Stomach (tissue), 9 donors: ENCODE data around the gene VSTM4. TPM values are rescaled to one million over a fixed set of nuclear protein-coding genes. Genes with fewer than 3 reads are reported as not detected.

Experiments used
- DNase-seq, 2 donors: peaks; one replicate each; pipeline versions ENCODE4 v3.0.0 to v3.0.0-alpha.2; 2013 to 2019
- H3K27ac ChIP-seq, 5 donors: fragments of 200-600 bp in 4 of 5; sonication (generic) in 4 of 5; one replicate each; pipeline ENCODE4 v1.5.1; 2013 to 2019; ENCODE audit warnings: mild to moderate bottlenecking in 1 of 5, moderate library complexity in 1 of 5
- H3K27me3 ChIP-seq, 3 donors: fragments of 200-600 bp; sonication (generic); one replicate each; pipeline ENCODE4 v1.5.1; 2017 to 2019; ENCODE audit warnings: mixed run types in 1 of 3
- H3K36me3 ChIP-seq, 4 donors: fragments of 200-600 bp; sonication (generic); 1 replicate in 3 of 4; 2 replicates in 1 of 4; pipeline ENCODE4 v1.5.1; 2016 to 2019
- H3K4me1 ChIP-seq, 4 donors: fragments of 200-600 bp; sonication (generic); one replicate each; pipeline ENCODE4 v1.5.1; 2016 to 2019
- H3K4me3 ChIP-seq, 4 donors: fragments of 200-600 bp; sonication (generic) in 3 of 4; one replicate each; pipeline ENCODE4 v1.5.1; 2016 to 2019; ENCODE audit warnings: mild to moderate bottlenecking in 1 of 4
- H3K9me3 ChIP-seq, 4 donors: fragments of 200-600 bp; sonication (generic); one replicate each; pipeline ENCODE4 v1.5.1; 2016 to 2019
- EP300 ChIP-seq: sonication (generic); formaldehyde crosslinking; IDR thresholded peaks from one replicate; pipeline ENCODE4 v1.6.1; 2017; ENCODE audit warnings: antibody characterized with exemption
- POLR2A ChIP-seq, 4 donors: fragments of 450-650 bp; IDR thresholded peaks; one replicate each; pipeline ENCODE4 v1.6.1; 2016; ENCODE audit warnings: antibody characterized with exemption in 4 of 4, control low read depth in 2 of 4, mild to moderate bottlenecking in 1 of 4, moderate library complexity in 1 of 4
- POLR2AphosphoS5 ChIP-seq, 3 donors: sonication (generic); formaldehyde crosslinking; IDR thresholded peaks; one replicate each; pipeline ENCODE4 v1.6.1; 2016; ENCODE audit warnings: antibody characterized with exemption in 3 of 3
- WGBS, 5 donors: extraction: QIAGEN DNeasy Blood & Tissue Kit in 3 of 5; methylation state at CpG; one replicate each; pipeline versions ENCODE4 v1.1.5 to v1.1.7; 2013 to 2018; 5-methylcytosine and 5-hydroxymethylcytosine counted together
- intact Hi-C: fragments of 100-400 bp; cut with DNase I; formaldehyde crosslinking; loops from one replicate; pipeline ENCODE4 v1.15.1; 2023; ENCODE audit warnings: low total_unique reads
- polyA plus RNA-seq, 3 donors: library from polyadenylated mRNA; stranded (reverse); fragments of 200-250 nt; gene quantifications; one replicate each; pipeline ENCODE4 v1.2.3, GENCODE V29; 2013
- total RNA-seq, 5 donors: library from RNA; depleted of rRNA; stranded (reverse); fragments of >200 nt; gene quantifications; one replicate each; pipeline versions ENCODE4 v1.1.0 to v1.2.3, GENCODE V29; 2014 to 2016
- TF ChIP-seq, protein P1 (sequence below), 7 experiments: fragments of 450-650 bp in 4 of 7; fragments of 200-600 bp in 3 of 7; sonication (generic) in 3 of 7; IDR thresholded peaks; one replicate each; pipeline ENCODE4 v1.5.1; 2016 to 2019; ENCODE audit warnings: antibody characterized with exemption in 7 of 7, control low read depth in 2 of 7, mild to moderate bottlenecking in 1 of 7
- donor health status: healthy with polysubstance abuse.
- donor health status: Bipolar disorder and iron deficiency.
- donor health status: healthy.

The VSTM4 gene
- total and polyA plus RNA-seq, 8 donors, result 0.58 to 23.1 (median 3.0) TPM

DNA sequence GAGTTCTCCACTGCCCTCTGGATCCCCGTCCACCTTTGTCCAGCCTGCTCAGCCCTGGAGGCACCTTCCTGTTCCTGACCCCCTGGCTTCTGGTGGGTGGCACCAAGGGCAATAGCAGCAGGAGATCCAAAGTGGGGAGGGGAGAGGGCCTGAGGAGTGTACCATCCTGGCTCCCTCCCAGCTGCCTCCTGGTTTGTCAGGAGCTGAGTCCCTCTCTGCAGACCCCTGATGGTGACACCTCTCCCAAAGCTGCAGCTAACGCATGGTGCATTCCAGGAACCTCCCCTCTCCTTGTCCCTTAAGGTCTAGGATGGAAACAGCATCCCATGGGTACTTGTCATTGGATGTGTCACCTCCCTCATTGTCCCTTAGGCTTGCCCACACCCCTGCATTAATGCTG is 39.6 kb downstream of the VSTM4 start:
- no peaks in the 10 kb centered on the region for H3K27me3 ChIP-seq
- WGBS, 5 donors, result 80 to 88% (median 83%) methylated on average over 1 to 2 of the region's 2 CpGs
- peaks cover 0 to 30% (median 11%) of the 10 kb centered on the region in 4 donors for H3K4me1 ChIP-seq
- no peak overlapping the region for H3K4me3 ChIP-seq
- intact Hi-C loops, result no loop called here
- TF ChIP-seq POLR2AphosphoS5 (IDR thresholded peaks at IDR 0.05), result no peak
- no peak for TF ChIP-seq POLR2A (IDR thresholded peaks at IDR 0.05)
- TF ChIP-seq, protein P1, sequence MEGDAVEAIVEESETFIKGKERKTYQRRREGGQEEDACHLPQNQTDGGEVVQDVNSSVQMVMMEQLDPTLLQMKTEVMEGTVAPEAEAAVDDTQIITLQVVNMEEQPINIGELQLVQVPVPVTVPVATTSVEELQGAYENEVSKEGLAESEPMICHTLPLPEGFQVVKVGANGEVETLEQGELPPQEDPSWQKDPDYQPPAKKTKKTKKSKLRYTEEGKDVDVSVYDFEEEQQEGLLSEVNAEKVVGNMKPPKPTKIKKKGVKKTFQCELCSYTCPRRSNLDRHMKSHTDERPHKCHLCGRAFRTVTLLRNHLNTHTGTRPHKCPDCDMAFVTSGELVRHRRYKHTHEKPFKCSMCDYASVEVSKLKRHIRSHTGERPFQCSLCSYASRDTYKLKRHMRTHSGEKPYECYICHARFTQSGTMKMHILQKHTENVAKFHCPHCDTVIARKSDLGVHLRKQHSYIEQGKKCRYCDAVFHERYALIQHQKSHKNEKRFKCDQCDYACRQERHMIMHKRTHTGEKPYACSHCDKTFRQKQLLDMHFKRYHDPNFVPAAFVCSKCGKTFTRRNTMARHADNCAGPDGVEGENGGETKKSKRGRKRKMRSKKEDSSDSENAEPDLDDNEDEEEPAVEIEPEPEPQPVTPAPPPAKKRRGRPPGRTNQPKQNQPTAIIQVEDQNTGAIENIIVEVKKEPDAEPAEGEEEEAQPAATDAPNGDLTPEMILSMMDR (IDR thresholded peaks at IDR 0.05), result no peak
- no peak for TF ChIP-seq EP300
- H3K27ac ChIP-seq, result no peak overlapping the region
- H3K36me3 ChIP-seq, result peaks cover 0 to 31% (median 15%) of the 10 kb centered on the region in 4 donors
- no peaks in the 10 kb centered on the region for H3K9me3 ChIP-seq
- DNase-seq, result no peak

DNA sequence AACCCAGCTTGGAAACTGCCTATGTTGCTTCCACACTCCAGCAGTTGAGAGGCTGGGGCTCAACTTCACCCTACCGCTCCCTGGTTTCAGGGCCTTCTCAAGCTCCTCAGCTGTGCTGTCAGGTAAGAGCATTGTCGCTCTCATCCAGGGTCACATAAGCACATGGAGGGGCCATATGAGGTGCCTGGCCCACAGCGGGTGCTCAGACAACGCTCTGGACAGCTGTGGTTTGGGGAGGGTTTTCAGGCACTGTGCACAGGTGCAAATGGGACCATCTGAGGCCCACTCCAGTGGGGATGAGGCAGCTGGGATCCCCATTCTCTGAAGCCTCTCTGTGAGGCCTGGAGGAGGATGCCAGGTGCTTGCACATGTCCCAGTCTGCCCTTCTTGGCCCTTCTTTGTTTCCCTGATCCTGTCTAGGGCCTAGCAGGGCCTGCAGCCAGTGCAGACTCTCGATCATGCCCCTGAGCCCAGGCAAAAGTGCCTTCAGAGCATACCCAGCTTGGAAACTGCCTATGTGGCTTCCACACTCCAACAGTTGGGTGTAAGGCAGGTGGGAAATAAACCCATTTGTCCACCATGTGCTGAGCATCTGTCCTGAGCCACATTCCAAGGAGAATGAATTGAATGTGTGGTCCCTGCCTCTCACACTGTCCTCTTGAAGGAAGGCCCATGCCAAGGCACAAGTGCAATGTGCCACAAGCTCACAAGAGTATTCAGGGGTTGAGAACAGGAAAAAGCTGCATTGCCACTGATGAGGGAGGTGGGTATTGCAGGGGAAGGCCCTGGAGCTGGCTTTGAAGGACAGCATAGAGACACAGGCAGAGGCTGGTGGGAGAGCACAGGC is 40.3 kb downstream of the VSTM4 start:
- TF ChIP-seq POLR2A (IDR thresholded peaks at IDR 0.05) (no peak), POLR2AphosphoS5 (IDR thresholded peaks at IDR 0.05) (no peak), EP300 (no peak)
- TF ChIP-seq, protein P1 (IDR thresholded peaks at IDR 0.05), result no peak
- no peaks in the 10 kb centered on the region for H3K9me3 ChIP-seq
- intact Hi-C loops, result no loop called here
- no peak for DNase-seq
- H3K4me3 ChIP-seq, result no peak overlapping the region
- H3K36me3 ChIP-seq, result peaks cover 0 to 31% (median 15%) of the 10 kb centered on the region in 4 donors
- no peak overlapping the region for H3K27ac ChIP-seq
- no peaks in the 10 kb centered on the region for H3K27me3 ChIP-seq
- WGBS, 5 donors, result 72 to 93% (median 89%) methylated on average over 2 to 5 of the region's 5 CpGs
- H3K4me1 ChIP-seq, result peaks cover 0 to 25% (median 6%) of the 10 kb centered on the region in 4 donors

DNA sequence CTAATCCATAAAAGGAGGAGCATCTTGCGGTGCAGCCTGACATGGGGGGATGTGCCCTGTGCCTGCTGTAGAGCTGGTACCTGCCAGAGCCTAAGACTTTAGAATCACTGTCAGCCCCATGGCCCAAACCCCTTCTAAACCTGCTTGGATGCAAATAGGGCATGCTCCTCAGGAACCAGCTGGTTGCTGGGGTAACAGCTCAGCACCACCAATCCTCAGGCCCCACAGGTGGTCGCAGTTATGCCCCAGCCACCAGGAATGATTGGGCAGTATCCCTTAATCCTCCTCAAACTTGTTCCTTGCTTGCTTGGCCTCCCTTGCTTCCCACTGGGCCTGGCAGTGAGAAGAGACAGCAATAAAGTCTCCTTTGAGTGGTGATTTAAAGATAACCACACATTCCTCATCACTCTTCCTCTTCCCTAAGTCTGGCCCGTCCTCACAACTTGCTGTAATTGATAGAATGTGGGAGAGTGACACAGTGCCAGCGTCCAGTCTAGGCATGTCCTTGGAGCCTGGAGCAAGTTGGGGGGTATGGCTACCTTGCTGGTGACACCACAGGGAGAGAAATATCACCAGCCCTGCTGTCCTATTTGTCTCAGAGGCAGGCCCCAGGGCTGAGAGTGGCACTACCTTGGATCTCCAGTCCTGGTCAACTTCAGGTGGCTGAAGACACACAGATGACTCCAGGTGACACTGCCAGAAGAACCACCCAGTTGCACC is 43.0 kb downstream of the VSTM4 start:
- intact Hi-C loops, result no loop called here

More for the DNA sequence above, 43.0 kb downstream of the VSTM4 start:
- TF ChIP-seq EP300 (no peak), POLR2AphosphoS5 (IDR thresholded peaks at IDR 0.05) (no peak), POLR2A (IDR thresholded peaks at IDR 0.05) (no peak)
- TF ChIP-seq, protein P1 (IDR thresholded peaks at IDR 0.05), result no peak
- Histone ChIP-seq H3K36me3 (peaks cover 0 to 31% (median 17%) of the 10 kb centered on the region in 4 donors), H3K27ac (no peak overlapping the region), H3K9me3 (no peaks in the 10 kb centered on the region), H3K4me3 (no peak overlapping the region), H3K27me3 (no peaks in the 10 kb centered on the region), H3K4me1 (peaks cover 0 to 10% (median 5%) of the 10 kb centered on the region in 4 donors)
- no peak for DNase-seq
- WGBS, 5 donors, result 77 to 84% (median 81%) methylated on average over 3 to 4 of the region's 4 CpGs
